Hepatic stellate cell (primary cell): ENCODE data around the gene THTPA.
"Not testable (repeated sequence)": the region's sequence is repeated elsewhere in the genome, so short reads cannot be mapped to it uniquely, and the experiment has no call there.

Experiments
- DNase-seq: peaks from one replicate; pipeline ENCODE4 v3.0.0; 2011; ENCODE audit warnings: low spot score

The THTPA gene

GRCh38 chr14:23533652-23534435 lies 22.2 kb upstream of the THTPA start:
- DNase-seq: no peak

GRCh38 chr14:23535943-23536342 lies 20.1 kb upstream of the THTPA start:
- DNase-seq: no peak

GRCh38 chr14:23536494-23536893 lies 19.6 kb upstream of the THTPA start:
- no peak for DNase-seq

- DNase-seq: not testable (repeated sequence)
These were observed 19.2 kb upstream of the THTPA start for GRCh38 chr14:23536906-23537305.

- DNase-seq: no peak
These were observed 18.6 kb upstream of the THTPA start for GRCh38 chr14:23537351-23538049.

- DNase-seq: no peak
These were observed 17.9 kb upstream of the THTPA start for GRCh38 chr14:23538050-23538718.

- peak; percentile 37 for DNase-seq
These were observed 17.3 kb upstream of the THTPA start for GRCh38 chr14:23538785-23539184.

DNA sequence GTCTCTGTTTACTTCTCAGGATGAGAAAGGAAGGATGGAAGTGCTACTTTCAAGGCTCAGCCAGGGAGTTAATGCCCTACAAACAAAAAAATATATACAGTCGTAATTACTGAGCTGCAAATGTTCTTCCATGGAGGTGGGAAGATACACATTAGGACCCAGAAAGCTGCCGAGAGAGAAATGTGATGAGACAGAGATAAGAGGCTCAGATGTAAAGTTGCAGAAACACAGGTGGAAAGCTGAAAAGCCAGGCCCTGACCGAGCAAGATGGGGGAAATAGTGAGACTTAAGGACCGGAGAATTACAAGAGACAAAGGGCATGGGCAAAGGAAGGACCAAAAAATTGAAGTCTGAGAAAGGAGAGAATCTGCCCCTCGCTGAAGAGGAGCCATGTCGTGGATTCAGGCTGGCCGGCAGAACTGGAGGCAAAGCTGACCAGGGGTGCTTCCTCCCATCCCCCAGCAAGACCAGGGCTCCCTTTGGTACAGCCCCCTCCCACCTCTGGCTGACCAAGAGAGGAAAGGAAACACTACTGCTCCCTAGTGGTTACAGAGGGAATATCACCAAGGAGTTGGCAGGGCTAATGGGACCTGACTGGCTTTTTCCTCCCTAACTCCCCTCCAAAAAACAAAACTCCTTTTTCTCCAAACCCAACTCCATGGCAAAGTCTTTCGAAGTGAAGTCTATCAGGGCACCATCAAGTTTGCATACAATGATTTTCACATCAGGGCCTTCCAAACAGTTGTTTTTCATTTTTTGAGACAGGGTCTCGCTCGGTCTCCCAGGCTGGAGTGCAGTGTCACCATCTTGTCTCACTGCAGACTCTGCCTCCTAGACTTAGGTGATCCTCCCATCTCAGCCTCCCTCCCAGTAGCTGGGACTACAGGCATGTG lies 16.6 kb upstream of the THTPA start:
- peak; percentile 67 for DNase-seq

DNA sequence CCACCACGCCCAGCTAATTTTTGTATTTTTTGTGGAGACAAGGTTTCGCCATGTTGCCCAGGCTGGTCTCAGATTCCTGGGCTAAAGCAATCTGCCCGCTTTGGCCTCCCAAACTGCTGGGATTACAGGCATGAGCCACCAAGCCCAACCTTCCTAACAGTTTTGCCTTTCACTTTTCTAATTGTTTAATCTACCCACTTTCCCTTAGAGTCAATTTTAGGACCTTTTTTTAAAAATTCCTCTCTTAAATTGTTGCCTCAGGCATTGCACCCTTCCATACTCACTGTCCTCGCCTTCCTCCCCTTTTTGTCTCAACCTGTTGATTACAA lies 16.0 kb upstream of the THTPA start:
- DNase-seq: no peak

DNA sequence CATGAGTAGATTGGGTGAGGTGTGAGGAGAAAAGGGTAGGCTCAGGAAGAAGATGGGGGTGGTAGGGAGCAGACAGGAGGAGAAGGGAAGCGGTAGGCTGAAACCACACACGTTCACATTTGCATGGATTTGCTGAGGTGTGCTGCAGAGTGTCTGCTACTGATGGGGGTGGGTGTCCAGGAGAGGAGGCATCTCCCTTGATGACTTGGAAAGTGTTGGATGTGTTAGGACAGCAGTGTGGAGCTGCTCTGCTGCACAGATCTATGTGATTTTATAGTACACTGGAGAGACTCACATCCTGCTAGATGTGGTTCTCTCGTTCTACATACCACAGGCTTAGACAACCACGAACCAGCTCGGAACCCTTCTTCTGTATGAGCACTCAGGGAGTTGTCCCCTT lies 13.8 kb upstream of the THTPA start:
- no peak for DNase-seq

DNA sequence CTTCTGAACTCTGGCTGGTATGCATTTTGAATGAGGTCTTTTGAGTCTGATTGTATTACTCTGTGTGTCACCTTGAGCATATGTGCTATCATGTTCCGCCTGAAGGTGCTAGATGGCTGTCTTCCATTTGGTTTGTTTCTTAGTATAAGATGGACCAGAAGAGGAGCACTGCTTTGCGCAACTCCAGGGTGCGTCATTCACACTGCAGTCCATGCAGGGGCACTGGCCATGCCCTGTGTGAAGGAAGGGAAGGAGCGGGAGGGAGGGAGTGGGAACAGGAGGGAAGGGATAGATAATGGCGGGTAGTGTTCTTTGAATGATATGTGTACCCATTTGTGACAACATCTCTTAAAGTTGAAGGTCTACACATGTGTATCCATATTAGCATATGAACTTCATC lies 12.7 kb upstream of the THTPA start:
- no peak for DNase-seq

DNA sequence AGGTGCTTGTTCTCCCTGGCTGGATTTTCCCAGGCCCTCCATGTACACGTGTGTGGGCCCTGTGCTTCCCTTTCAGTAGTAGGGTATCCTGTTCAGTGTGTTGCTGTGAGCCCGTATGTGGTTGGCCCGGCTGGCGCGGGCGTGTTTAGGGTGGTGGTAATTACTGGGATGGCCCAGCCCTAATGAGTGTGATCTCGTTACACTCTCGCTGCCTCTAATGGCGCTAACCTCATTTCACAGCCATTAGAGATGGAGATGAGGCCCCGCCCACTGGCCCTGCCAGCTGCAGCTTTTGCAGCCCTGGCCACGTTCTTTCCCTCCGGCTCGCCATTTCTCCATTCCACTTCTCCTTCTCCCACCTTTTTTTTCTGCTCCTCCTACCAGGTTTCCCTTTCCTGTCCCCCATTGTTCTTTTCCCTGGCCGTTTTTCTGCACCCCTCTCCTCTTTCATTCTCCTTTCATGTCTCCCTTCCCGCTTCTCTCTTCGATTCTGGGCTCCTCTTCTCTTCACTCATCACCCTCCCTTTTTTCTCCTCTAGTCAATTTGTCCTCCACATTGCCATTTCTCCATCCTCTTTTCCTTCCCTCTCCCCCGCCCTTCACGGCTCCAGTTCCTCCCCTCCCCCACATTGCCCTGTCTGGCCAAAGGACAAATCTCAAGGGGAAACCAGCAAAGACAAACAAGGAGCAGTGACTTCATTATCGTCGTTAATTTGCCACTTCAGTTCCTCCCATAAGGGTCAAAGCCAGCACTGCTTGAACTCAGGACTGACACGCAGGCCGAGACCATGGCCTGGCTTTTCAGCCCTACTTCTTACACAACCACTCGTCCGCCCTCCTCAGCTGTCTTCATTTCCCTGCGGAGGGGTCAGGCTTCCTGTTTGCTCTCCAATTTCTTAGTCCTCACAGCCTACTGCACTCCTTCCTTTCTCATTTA lies 11.3 kb upstream of the THTPA start:
- DNase-seq: no peak

DNA sequence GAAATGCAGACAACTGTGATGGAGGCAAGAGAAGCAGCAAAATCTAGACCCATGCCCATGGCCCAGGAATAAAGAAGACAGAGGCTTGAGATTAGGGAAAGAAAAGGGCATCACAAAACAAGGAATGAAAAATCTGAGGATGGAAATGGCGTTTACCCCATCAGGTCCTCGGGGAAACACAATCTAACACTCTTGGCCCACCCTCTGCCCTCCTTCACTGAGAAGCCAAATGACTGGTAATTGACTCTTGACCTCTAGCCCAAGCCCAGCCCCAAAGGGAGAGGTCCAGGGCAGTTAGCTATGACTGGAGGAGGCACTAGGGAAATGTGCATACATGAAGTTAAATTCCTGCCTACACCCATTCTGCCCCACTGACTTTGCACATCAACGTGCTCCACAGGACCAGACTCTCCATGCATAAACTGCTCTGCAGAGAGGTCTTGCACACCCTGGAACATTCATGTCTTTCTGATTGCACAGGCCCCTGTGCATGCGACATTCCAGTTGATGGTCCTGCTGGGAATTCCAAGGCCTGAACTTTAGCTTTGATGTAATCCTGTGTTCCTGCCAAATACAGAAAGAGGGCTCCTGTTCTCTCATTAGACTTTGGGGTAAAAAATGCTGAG lies 10.2 kb upstream of the THTPA start:
- DNase-seq: no peak

GRCh38 chr14:23546450-23547035 lies 9.5 kb upstream of the THTPA start:
- no peak for DNase-seq

DNA sequence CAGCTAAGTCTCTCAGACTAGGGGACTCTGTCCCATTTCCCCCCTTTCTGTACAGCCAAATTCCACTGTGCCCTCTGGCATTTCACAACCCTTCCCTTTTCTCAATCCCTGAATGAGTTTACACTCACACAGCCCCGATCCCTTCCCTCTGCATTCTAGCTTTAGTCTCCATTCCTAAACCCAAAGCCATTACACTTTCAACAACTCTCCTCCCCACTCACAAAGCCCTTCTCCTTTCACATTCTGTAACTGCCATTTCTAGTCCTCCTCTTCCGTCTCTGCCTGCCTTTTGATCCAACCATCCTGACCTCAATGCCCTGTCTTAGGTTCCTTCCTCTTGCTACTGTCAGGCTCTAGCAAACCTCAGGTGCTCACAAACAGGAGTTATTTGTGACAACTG lies 8.1 kb upstream of the THTPA start:
- no peak for DNase-seq

DNA sequence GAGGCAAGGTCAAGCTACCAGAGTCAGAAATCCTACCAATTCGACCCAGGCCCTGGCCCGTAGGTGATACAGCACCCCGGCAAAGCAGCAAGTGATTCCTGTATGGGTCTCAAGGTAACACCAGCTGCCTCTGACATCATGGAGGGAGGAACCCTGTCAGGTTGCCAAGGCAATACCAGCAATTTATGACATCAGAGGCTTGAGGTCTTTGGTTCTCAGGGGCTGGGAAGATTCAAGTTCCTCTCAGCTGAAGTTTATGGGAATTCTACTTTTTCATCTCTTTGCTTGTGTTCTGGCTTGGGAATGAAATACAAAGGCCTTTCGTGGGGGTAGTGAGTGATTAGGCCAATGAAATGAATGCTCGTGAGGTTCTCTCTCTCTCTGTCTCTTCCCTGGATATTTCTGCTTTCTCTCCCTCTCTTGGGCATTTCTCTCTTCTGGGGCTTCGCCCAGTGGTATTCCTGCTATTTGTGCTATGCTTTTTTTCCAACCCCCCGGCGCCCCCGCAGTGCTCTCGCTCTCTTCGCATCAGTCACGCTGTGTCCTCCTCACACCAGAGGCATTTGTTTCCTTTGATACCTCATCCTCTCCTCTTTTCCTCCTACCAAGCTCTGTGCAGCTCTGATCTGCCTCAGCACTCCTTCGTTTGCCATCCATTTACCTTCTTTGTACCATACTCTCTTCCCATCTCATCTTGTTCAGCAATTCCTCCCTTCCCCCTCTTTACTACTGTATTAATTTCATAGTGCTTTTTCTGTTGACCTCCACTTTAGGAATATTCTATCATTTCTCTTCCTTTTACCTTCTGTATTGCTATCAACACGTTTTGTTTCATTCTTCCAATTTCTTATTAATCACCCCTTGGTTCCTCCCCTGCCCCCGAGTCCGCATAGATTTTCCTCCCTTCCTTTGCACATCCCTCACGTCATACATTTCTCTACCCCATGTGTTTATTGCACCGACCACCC lies 7.4 kb upstream of the THTPA start:
- no peak for DNase-seq

- DNase-seq: no peak
These were observed 5.8 kb upstream of the THTPA start for GRCh38 chr14:23550131-23550811.

DNA sequence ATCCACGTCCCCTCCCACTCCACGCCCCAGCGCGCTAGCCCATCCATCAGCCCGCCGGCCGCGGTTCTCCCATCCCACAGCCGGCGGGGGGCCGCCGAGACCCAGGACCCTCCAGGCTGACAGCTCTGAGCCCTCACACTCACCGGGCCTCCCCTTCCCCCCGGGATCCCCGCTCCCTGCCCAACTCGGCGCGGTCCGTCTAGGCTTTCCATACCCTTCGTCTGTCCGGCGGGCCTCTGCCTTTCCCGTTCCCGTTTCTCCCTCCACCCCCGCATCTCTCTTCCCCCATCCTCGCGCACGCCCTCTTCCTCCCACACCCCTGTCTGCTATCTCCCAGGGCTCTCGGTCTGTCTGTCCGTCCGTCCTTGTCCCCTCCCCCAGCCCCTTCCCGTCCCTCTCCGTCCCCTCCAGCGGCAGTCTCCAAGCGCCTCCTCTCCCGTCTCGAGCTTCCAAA lies 5.2 kb upstream of the THTPA start:
- no peak for DNase-seq
